ENCODE data around the gene NAPA. TPM values are rescaled to one million over a fixed set of nuclear protein-coding genes. Genes with fewer than 3 reads are reported as not detected.

NAPA gene
- total and polyA plus RNA-seq, 2 of the 13 experiments (the other 11 are each of a cell fraction or from before 2014, with no cell fraction given) = 32.6 to 65.9 TPM

GRCh38 chr19:47544075-47544474 lies 29.2 kb upstream of the NAPA start:
- Histone ChIP-seq H3K4me3 (replicated peaks in 1 of 3; ENCODE audit: insufficient read depth in 1 of 3, low read depth in 2 of 3, low read length in 3 of 3) (no peak overlapping the region), H3K79me2 (ENCODE audit: insufficient read depth, low read length) (no peaks in the 10 kb centered on the region), H4K20me1 (ENCODE audit: insufficient read depth, low read length) (no peaks in the 10 kb centered on the region), H3K9me3 (ENCODE audit: low read length) (no peaks in the 10 kb centered on the region), H3K27me3 (ENCODE audit: control insufficient read depth in 1 of 2, insufficient read depth in 2 of 2, low read length in 2 of 2) (peaks cover 4 to 23% of the 10 kb centered on the region in 2 experiments; a peak in 3 of 5 replicates), H3K36me3 (replicated peaks in 1 of 2; ENCODE audit: control insufficient read depth in 1 of 2, insufficient read depth in 2 of 2, low read length in 2 of 2) (no peaks in the 10 kb centered on the region), H3K4me1 (ENCODE audit: insufficient read depth, low read length) (peaks cover under 1% of the 10 kb centered on the region), H3K4me2 (ENCODE audit: low read depth, low read length) (no peak overlapping the region), H2AFZ (ENCODE audit: low read length) (no peak overlapping the region), H3K27ac (ENCODE audit: extremely low read length, insufficient read depth, low read length) (no peak overlapping the region), H3K9ac (ENCODE audit: insufficient read depth, low read depth, low read length) (no peak overlapping the region)
- BruUV-seq (replicated peaks) = no TSS peak
- no peak for FAIRE-seq
- POLR2A ChIA-PET = no interaction called here
- no peak for TF ChIP-seq ZNF225 (CRISPR knock-in tag; IDR thresholded peaks at IDR 0.05)
- no peak for TF ChIP-seq PHF8 (CRISPR knock-in tag; IDR thresholded peaks at IDR 0.05)
- no peak for TF ChIP-seq MXD1 (CRISPR knock-in tag; IDR thresholded peaks at IDR 0.05)
- no peak for TF ChIP-seq ADNP (CRISPR knock-in tag; IDR thresholded peaks at IDR 0.05)
- no peak for TF ChIP-seq KDM1A (CRISPR knock-in tag; IDR thresholded peaks at IDR 0.05)
- TF ChIP-seq ZFX (CRISPR knock-in tag; IDR thresholded peaks at IDR 0.05; ENCODE audit: low read depth) = no peak
- no peak for TF ChIP-seq CCDC6 (CRISPR knock-in tag; IDR thresholded peaks at IDR 0.05)
- no peak for TF ChIP-seq ZNF343 (CRISPR knock-in tag; IDR thresholded peaks at IDR 0.05)
- TF ChIP-seq ZZZ3 (CRISPR knock-in tag; IDR thresholded peaks at IDR 0.05; ENCODE audit: borderline replicate concordance) = no peak
- no peak for TF ChIP-seq ZNF766 (CRISPR knock-in tag; IDR thresholded peaks at IDR 0.05; ENCODE audit: borderline replicate concordance)
- TF ChIP-seq RNF219 (CRISPR knock-in tag; IDR thresholded peaks at IDR 0.05) = no peak
- DNase-seq (ENCODE audit: low spot score) = no peak
- 40% methylated on average over 3 of the region's 18 CpGs for WGBS (ENCODE audit: low lambda C conversion rate)
- intact Hi-C loops (cut with micrococcal nuclease; ENCODE audit: unreplicated experiment) (no loop called here), in situ Hi-C loops (cut with HindIII; ENCODE audit: extremely low pct_ligation_motif_present, low pct_unique_long_range_greater_than_20kb) (loop anchor here (5.0 kb wide), 1 partner anchor 153 kb away; no protein-coding TSS in a partner anchor)
- no peak for ATAC-seq
- CTCF ChIA-PET (ENCODE audit: low intra/inter-chr PET ratio, low total read pairs) = no interaction called here
